Upper lobe of left lung (tissue), 6 donors: ENCODE results near the gene FAM110D. TPM values are rescaled to one million over a fixed set of nuclear protein-coding genes. Genes with fewer than 3 reads are reported as not detected.

Experiments
- ATAC-seq, 2 donors: fragments of 200-7000 bp; cut with Tn5 transposase; one replicate each; pipeline ENCODE4 v1.9.1; 2022; ENCODE audit warnings: mild to moderate bottlenecking in 2 of 2, moderate library complexity in 2 of 2; ENCODE audit not compliant: low FRiP score in 2 of 2
- DNase-seq, 2 donors: peaks; one replicate each; pipeline ENCODE4 v3.0.0-alpha.2; 2019 to 2020
- H3K27ac ChIP-seq, 4 donors: fragments of 200-600 bp; sonication (generic); one replicate each; pipeline ENCODE4 v1.5.1; 2016 to 2019
- H3K27me3 ChIP-seq, 4 donors: fragments of 200-600 bp; sonication (generic); one replicate each; pipeline ENCODE4 v1.5.1; 2017 to 2019
- H3K36me3 ChIP-seq, 4 donors: fragments of 200-600 bp; sonication (generic); one replicate each; pipeline ENCODE4 v1.5.1; 2016 to 2019
- H3K4me1 ChIP-seq, 4 donors: fragments of 200-600 bp; sonication (generic); one replicate each; pipeline ENCODE4 v1.5.1; 2018 to 2019
- H3K4me3 ChIP-seq, 4 donors: fragments of 200-600 bp; sonication (generic); one replicate each; pipeline ENCODE4 v1.5.1; 2017 to 2019; ENCODE audit warnings: mild to moderate bottlenecking in 2 of 4, moderate library complexity in 1 of 4
- H3K9me3 ChIP-seq, 4 donors: fragments of 200-600 bp; sonication (generic); one replicate each; pipeline ENCODE4 v1.5.1; 2018 to 2019
- CTCF ChIP-seq, 6 experiments: fragments of 450-650 bp in 4 of 6; fragments of 200-600 bp in 2 of 6; sonication (generic) in 2 of 6; IDR thresholded peaks; one replicate each; pipeline ENCODE4 v1.5.1; 2016 to 2019; ENCODE audit warnings: antibody characterized with exemption in 6 of 6
- EP300 ChIP-seq, 4 donors: sonication (generic); formaldehyde crosslinking; IDR thresholded peaks; one replicate each; pipeline ENCODE4 v1.5.1; 2017; ENCODE audit warnings: antibody characterized with exemption in 4 of 4, control low read depth in 2 of 4
- POLR2A ChIP-seq, 4 donors: fragments of 450-650 bp; IDR thresholded peaks; one replicate each; pipeline ENCODE4 v1.5.1; 2016 to 2017; ENCODE audit warnings: antibody characterized with exemption in 4 of 4, mild to moderate bottlenecking in 2 of 4
- POLR2AphosphoS5 ChIP-seq, 2 donors: sonication (generic); formaldehyde crosslinking; IDR thresholded peaks; one replicate each; pipeline ENCODE4 v1.5.1; 2017; ENCODE audit warnings: antibody characterized with exemption in 2 of 2
- WGBS, 2 donors: methylation state at CpG; one replicate each; pipeline ENCODE4 v1.1.5; 2017 to 2018; 5-methylcytosine and 5-hydroxymethylcytosine counted together
- total RNA-seq, 6 donors: library from RNA; depleted of rRNA in 4 of 6; stranded (reverse); fragments of >200 nt in 4 of 6; gene quantifications; one replicate each; pipeline versions ENCODE4 v1.1.0 to v1.2.1, GENCODE V29; 2016 to 2021
- donor health status: DM: no; HTN: no; CAD: no; lungs with moderate emphysema.
- donor health status: DM: no; HTN: yes; CAD: no; lungs with severe emphysema.

The FAM110D gene
- total RNA-seq, 6 donors from 2014 or later: 1.0 to 6.7 (median 4.7) TPM

GRCh38 chr1:26200413-26200812, 41.5 kb downstream of the FAM110D start:
- no peaks in the 10 kb centered on the region for H3K27me3 ChIP-seq
- no peak overlapping the region for H3K4me3 ChIP-seq
- H3K4me1 ChIP-seq: peaks cover 0 to 7% (median 4%) of the 10 kb centered on the region in 4 donors
- H3K27ac ChIP-seq: no peak overlapping the region
- 84 to 86% methylated on average over 5 of the region's 5 CpGs for WGBS, 2 donors
- ATAC-seq: no peak
- no peaks in the 10 kb centered on the region for H3K9me3 ChIP-seq
- TF ChIP-seq CTCF (IDR thresholded peaks at IDR 0.05): no peak
- no peak for TF ChIP-seq POLR2A (IDR thresholded peaks at IDR 0.05)
- TF ChIP-seq EP300 (IDR thresholded peaks at IDR 0.05): no peak
- no peak for TF ChIP-seq POLR2AphosphoS5 (IDR thresholded peaks at IDR 0.05)
- no peak for DNase-seq
- H3K36me3 ChIP-seq: no peaks in the 10 kb centered on the region

- H3K27ac ChIP-seq: no peak overlapping the region
- H3K4me1 ChIP-seq: peaks cover 0 to 7% (median 4%) of the 10 kb centered on the region in 4 donors
- H3K27me3 ChIP-seq: no peaks in the 10 kb centered on the region
- no peaks in the 10 kb centered on the region for H3K9me3 ChIP-seq
- WGBS, 2 donors: 82 to 83% methylated on average over 5 to 9 of the region's 9 CpGs
- no peak for ATAC-seq
- DNase-seq: no peak
- TF ChIP-seq CTCF (IDR thresholded peaks at IDR 0.05): no peak
- TF ChIP-seq EP300 (IDR thresholded peaks at IDR 0.05): no peak
- TF ChIP-seq POLR2AphosphoS5 (IDR thresholded peaks at IDR 0.05): no peak
- TF ChIP-seq POLR2A (IDR thresholded peaks at IDR 0.05): no peak
- no peaks in the 10 kb centered on the region for H3K36me3 ChIP-seq
- H3K4me3 ChIP-seq: no peak overlapping the region
Observed at GRCh38 chr1:26203642-26204318, 44.9 kb downstream of the FAM110D start.

GRCh38 chr1:26210147-26210870, 51.4 kb downstream of the FAM110D start:
- no peak overlapping the region for H3K27ac ChIP-seq
- 74 to 91% methylated on average over 5 of the region's 5 CpGs for WGBS, 2 donors
- no peak overlapping the region for H3K4me3 ChIP-seq
- TF ChIP-seq POLR2A (IDR thresholded peaks at IDR 0.05) (no peak), CTCF (IDR thresholded peaks at IDR 0.05) (no peak)
- H3K4me1 ChIP-seq: no peaks in the 10 kb centered on the region
- DNase-seq (no peak), ATAC-seq (no peak)
- H3K36me3 ChIP-seq: no peaks in the 10 kb centered on the region
- no peaks in the 10 kb centered on the region for H3K27me3 ChIP-seq
- no peaks in the 10 kb centered on the region for H3K9me3 ChIP-seq

- no peaks in the 10 kb centered on the region for H3K36me3 ChIP-seq
- TF ChIP-seq POLR2AphosphoS5 (IDR thresholded peaks at IDR 0.05) (no peak), POLR2A (IDR thresholded peaks at IDR 0.05) (no peak), EP300 (IDR thresholded peaks at IDR 0.05) (no peak), CTCF (IDR thresholded peaks at IDR 0.05) (no peak)
- DNase-seq: no peak
- H3K4me1 ChIP-seq: no peaks in the 10 kb centered on the region
- no peak overlapping the region for H3K27ac ChIP-seq
- no peak overlapping the region for H3K4me3 ChIP-seq
- 80 to 90% methylated on average over 5 of the region's 5 CpGs for WGBS, 2 donors
- no peaks in the 10 kb centered on the region for H3K27me3 ChIP-seq
- no peaks in the 10 kb centered on the region for H3K9me3 ChIP-seq
- no peak for ATAC-seq
Observed at GRCh38 chr1:26212726-26213125, 53.8 kb downstream of the FAM110D start.
